ENCODE results near the gene FOXM1. TPM values are rescaled to one million over a fixed set of nuclear protein-coding genes. Genes with fewer than 3 reads are reported as not detected.
"Not testable (repeated sequence)": the region's sequence is repeated elsewhere in the genome, so short reads cannot be mapped to it uniquely, and the experiment has no call there.

The FOXM1 gene
- polyA plus RNA-seq, 5 donors = 24.6 to 45.3 (median 32.0) TPM

- no peak for DNase-seq
Observed at GRCh38 chr12:2890001-2890387, 13.0 kb upstream of the FOXM1 start.

DNA sequence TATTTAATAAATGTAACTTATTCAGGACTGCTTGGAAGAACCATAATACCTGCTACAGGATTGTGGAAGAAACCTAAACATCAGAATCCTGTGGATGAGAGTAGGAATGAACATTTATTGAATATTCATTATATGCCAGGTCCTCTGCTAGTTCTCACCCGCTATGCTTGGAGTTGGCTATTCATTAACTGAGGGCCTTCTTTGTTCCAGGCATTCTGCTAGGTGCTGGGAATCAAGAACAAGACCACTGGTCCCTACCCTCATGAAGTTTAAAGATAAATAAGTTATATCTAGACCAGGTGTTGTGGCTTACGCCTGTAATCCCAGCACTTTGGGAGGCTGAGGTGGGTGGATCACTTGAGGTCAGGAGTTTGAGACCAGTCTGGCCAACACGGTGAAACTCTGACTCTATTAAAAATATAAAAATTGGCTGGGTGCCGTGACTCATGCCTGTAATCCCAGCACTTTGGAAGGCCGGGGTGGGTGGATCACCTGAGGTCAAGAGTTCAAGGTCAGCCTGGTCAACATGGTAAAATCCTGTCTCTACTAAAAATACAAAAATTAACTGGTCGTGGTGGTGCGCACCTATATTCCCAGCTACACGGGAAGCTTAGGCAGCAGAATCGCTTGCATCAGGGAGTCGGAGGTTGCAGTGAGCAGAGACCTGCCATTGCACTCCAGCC lies 9.9 kb upstream of the FOXM1 start:
- DNase-seq = no peak

- no peak for DNase-seq
Observed at GRCh38 chr12:2884810-2885209, 7.8 kb upstream of the FOXM1 start.

DNA sequence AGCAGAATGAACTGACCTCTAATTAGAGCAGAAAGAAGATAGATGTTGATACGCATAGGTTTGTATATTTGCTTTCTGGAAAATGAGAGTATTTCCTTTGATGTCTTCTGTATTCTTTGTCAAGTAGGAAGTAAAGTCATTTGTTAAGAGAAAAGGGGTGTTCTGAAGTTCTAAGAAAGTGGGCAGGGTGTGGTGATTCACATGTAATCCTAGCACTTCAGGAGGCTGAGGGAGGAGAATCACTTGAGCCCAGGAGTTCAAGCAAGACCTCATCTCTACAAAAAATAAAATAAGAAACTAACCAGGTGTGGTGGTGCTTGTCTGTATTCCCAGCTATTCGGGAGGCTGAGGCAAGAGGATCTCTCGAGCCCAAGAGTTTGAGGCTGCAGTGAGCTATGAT lies 2.9 kb upstream of the FOXM1 start:
- no peak for DNase-seq

DNA sequence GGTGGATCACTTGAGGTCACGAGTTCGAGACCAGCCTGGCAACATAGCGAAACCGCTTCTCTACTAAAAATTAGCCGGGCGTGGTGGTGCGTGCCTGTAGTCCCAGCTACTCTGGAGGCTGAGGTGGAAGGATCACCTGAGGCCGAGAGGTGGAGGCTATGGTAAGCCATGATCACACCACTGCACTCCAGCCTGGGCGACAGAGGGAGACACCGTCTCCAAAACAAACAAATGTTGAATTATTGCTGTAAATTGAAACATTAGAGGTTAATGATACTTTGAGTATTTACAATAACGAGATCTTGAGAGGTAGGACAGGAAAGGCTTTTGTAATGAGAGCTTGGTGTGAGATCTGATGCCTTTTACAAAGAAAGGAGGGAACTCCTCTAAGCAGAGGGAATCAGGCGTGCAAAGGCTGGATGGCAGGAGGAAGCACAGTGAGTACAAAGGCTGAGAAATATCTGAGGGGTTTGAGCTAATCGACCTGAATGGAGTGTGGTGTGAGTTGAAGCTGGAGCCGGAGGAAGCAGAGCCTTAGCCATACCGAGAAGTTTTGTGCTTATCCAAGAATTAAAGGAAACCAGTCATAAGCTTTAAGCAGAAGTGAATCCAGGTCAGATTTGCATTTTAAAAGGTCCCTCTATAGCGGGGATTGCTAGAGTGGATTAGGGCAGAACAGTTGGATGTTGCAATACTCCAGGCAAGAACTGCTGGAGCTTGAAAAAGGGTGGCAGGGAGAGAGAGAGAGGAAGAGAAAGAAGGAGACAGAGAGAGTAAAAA lies 1.2 kb upstream of the FOXM1 start:
- DNase-seq = peak in 1 of 2 donors; percentile 39

DNA sequence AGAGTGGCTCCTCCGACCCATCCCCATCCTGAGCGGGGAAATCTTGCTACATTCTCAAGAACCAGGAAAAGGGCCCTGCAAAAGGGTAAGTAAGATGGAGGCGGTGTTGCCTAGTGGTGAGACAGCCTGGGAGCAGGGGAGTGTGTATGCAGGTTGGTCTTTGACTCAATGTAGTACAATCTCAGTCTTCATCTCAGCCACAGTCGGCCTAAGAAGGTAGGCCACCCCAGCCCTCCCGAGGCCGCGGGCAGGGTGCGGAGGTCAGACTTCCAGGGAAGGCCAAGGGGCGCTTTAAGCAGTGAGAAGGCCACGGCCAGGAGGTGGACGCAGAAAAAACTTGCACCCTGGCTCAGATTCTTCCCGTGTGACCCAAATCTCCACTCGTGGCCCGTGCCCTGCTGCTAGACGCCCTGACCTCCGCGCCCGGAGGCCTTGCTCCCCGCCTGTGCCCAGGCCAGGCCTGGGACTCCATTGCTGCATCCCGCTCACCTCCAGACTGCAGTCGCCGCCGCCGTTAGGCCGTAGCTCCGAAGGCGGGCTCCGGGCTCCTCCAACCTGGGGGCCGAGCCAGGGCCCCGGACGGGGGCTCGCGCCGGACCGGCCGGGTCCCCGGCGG lies 435 bp downstream of the FOXM1 start:
- no peak for DNase-seq

DNA sequence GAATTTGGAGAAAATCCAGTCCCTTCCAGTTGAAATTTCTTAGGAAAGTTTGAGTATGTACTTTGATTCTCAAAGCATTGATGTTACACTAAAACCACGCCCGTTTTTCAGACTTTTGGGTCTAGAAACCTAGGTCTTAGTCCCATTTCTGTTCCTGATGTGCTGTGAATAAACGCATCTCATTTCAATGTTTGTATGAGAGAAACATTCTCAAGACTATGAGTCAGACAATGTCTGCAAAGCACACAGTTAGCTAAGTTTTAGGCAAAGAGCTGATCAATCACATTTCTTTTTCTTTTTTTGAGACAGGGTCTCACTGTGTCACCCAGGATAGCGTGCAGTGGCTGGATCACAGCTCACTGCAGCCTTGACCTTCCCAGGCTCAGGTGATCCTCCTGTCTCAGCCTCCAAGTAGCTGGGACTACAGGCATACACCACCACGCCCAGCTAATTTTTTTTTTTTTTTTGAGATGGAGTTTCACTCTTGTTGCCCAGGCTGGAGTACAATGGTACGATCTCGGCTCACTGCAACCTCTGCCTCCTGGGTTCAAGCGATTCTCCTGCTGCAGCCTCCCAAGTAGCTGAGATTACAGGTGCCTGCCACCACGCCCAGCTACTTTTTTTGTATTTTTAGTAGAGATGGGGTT lies 7.9 kb downstream of the FOXM1 start:
- DNase-seq = not testable (repeated sequence)

- no peak for DNase-seq
Observed at GRCh38 chr12:2864198-2864597, 12.8 kb downstream of the FOXM1 start.

DNA sequence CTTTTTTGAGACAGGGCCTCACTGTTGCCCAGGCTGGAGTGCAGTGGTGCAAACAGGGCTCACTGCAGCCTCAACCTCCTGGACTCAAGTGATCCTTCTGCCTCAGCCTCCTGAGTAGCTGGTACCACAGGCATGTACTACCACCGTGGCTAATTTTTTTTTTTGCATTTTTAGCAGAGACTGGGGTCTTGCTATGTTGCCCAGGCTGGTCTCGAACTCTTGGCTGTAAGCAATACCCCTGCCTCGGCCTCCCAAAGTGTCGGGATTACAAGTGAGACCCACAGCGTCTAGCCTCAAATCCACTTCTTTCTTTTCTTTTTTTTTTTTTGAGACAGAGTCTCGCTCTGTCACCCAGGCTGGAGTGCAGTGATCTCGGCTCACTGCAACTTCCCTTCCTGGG lies 13.6 kb downstream of the FOXM1 start:
- not testable (repeated sequence) for DNase-seq

GRCh38 chr12:2862876-2863275 lies 14.1 kb downstream of the FOXM1 start:
- DNase-seq = no peak

DNA sequence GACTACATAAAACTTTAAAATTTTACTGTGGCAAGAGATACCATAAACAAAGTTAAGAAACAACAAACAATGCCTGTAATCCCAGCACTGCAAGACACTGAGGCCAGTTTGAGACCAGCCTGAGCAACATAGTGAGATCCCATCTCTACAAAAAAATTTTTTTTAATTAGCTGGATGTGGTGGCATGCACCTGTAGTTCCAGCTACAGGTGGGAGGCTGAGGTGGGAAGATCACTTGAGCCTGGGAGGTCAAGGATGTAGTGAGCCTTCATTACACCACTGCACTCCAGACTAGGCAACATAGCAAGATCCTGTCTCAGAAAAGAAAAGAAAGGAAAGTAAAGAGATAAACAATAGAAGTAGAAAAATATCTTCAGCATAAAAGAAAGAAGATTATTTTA lies 16.8 kb downstream of the FOXM1 start:
- no peak for DNase-seq

DNA sequence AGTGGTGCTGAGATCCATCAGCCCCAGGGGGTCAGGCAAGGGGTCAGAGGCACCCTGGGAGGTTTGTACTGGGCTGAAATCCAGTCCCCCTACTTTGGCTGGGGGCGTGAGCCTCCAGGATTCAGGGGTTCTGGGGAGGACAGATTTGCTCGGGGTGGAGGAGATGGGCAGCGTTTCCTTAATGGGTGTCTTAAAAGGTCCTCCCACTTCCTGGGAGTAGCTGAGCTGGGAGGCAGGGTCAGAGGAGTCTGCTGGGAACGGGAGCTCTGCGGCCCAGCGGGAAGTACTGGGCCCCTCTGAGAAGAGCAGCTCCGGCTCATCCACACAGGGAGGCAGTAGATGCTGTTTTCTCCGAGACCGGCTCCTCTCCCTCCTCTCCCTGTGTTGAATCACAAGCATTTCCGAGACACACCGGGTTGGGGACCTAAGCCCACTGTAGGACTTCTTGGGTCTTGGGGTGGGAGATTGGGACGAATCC lies 18.0 kb downstream of the FOXM1 start:
- no peak for DNase-seq

DNA sequence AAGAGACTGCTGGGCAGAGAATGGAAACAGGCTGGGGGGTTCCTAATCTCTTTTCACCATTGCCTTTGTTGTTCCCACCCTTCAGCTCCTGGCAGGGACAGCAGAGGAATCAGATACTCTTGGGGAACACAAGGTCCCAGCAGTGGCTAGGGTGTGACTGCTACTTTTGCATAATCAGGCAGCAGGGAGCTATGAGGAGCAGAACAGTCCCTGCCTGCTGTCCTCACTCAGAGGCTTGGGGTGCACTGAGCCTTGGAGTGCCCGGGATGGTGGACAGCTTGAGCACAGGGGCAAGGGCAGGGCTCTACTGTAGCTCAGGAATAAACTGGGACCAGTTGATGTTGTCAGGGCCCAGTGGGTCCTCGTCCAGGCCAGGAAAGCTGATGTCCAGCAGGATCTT lies 18.6 kb downstream of the FOXM1 start:
- no peak for DNase-seq

GRCh38 chr12:2857576-2857975 lies 19.4 kb downstream of the FOXM1 start:
- no peak for DNase-seq

DNA sequence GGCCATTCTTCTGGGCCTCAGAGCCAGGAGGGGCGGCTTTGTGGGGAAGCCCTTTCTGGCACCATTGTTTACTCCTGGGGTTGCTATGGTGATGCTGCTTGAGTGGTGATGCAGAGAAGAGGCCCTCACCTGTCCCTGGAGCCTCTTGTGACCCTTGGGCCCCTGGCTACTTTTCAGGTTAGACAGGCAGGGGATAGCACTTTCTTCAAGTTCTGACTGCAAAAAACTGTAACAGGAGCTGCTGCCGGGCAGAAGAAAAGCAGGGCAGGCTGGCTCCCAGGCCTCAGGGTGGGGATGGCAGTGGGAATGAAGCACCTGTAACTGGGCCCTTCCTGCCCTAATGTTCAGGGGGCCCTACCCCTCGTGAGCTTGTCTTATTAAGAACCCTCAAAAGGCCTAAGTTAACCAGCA lies 19.9 kb downstream of the FOXM1 start, which contains the start of gene TEX52:
Gene TEX52 (minus strand): TSS at position 19 of the 411 bp plus-strand sequence. CDS start 13 bp downstream, at position 6.
- DNase-seq = no peak

GRCh38 chr12:2856051-2856450 lies 20.9 kb downstream of the FOXM1 start:
- DNase-seq = no peak

DNA sequence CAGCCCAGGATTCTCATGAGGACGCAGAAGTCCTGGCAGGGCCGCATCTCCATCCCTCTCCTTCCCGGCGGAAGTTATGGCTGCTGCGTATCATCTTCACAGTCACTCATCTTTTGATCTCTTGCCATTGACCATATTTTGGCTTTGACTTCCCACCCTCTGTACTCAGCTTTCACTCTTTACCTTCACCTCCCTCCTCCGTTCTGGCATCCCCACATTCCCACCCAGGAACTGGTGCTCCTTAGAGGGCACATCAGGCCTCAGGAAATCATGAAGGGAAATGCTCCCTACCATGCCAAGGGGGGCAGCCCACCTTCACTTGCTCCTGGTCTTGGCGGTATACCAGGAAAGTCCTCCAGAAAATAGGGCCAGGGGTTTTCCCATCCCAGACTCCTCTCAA lies 21.4 kb downstream of the FOXM1 start:
- no peak for DNase-seq

- no peak for DNase-seq
Observed at GRCh38 chr12:2854669-2855453, 22.1 kb downstream of the FOXM1 start.

DNA sequence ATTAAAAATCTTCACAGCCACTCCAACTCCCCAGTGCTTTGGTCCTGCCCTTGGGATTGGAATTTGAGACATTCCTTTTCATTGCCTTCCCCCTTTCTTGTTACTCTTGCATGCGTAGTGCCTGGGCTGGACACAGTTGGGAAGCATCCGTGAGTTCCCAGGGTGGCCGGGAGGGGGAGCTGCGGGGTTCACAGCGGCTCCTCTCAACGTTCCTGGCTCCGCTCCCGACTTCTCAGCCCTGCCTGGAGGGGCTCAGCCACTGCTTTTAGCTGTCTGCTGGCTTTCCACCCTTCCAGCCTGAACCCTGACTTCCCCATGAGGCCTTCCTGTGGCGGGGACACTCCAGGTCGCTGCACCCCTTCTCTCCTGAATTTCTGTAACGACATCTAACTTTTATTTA lies 23.3 kb downstream of the FOXM1 start:
- DNase-seq = peak; percentile 72 to 80

GRCh38 chr12:2851931-2852330 lies 25.0 kb downstream of the FOXM1 start:
- no peak for DNase-seq

DNA sequence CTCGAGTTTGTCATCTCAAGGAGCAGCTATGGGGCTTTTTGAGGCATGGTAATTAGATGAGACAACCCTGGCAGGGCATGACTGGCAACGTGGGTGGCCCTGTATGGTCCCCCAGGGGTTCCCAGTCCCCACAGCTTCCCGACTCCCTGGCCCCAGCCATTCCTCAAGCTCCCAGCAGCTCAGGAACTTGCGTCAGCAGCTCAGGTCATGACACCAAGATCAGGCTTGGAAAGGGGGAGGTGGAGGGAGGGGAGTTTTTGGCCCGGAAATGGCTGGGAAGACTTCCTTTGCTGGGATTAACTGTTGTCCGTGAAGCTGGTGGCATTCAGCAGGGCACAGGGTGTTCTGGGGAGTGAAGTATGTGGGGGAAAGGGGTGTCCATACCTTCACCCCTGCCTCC lies 31.7 kb downstream of the FOXM1 start:
- DNase-seq = peak in 1 of 2 donors; percentile 28
